ENCODE results near the gene LDB2. TPM values are rescaled to one million over a fixed set of nuclear protein-coding genes. Genes with fewer than 3 reads are reported as not detected.

Gene LDB2
- total and polyA plus RNA-seq, 2 of the 8 experiments (the other 6 are each of a cell fraction or from before 2014, with no cell fraction given) = 57.0 to 140 TPM

DNA sequence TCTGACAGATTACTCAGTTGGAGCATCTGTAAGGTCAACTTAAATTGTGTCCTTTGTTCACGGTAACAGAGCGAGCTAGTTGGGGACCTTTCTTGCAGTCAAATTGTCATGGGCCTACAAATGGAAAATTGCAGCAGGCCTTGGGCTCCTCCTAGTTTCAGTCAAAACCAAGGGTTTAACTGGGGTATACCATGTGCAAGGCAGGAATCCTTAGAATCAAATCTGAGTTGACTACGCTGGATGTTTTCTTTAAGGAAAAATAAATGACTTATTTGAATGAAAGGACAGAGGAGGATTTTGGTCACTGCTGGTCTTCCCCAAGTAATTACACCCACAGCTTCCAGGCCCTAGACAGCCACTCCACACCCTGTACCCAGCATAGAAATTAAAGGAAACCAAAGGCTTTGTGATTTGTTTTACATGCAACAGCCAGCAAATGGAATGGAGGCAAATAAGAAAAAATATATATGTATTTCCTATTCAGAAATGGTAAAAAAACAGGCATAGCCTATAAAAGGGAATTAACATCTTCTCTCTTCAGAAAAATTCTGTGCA is 307.1 kb downstream of the LDB2 start (continued):
- no peak for TF ChIP-seq FOSL1 (IDR thresholded peaks at IDR 0.05; ENCODE audit: insufficient read depth, low read depth, low read length)
- TF ChIP-seq, protein P1, sequence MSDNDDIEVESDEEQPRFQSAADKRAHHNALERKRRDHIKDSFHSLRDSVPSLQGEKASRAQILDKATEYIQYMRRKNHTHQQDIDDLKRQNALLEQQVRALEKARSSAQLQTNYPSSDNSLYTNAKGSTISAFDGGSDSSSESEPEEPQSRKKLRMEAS (IDR thresholded peaks at IDR 0.05) = no peak

Data from H1 (cell line).